Fibroblast of the aortic adventitia (primary cell): Measurements from ENCODE around the gene CBS. TPM values are rescaled to one million over a fixed set of nuclear protein-coding genes. Genes with fewer than 3 reads are reported as not detected.
A peak's percentile ranks its signal among the peaks of the same experiment; 100 is the strongest.
"Not testable (repeated sequence)": the region's sequence is repeated elsewhere in the genome, so short reads cannot be mapped to it uniquely, and the experiment has no call there.

ENCODE experiments used
- DNase-seq: peaks from one replicate; pipeline ENCODE4 v3.0.0-alpha.2; 2010; ENCODE audit warnings: low read depth
- H3K4me3 ChIP-seq: 2 replicates; pipeline ENCODE4 v1.5.1; 2011; ENCODE audit warnings: low read depth, mild to moderate bottlenecking, control low read depth, low read length, moderate library complexity
- total RNA-seq: library from RNA; depleted of rRNA; stranded (reverse); fragments of >200 nt; gene quantifications from 2 replicates; pipeline ENCODE4 v1.2.3, GENCODE V29; 2012; ENCODE audit warnings: low replicate concordance

Gene CBS
- total RNA-seq, 1 donor: 63.3 TPM

- H3K4me3 ChIP-seq, DNase-seq: not testable (repeated sequence)
These were observed 1.1 kb downstream of the CBS start for GRCh38 chr21:43074401-43075169.

DNA sequence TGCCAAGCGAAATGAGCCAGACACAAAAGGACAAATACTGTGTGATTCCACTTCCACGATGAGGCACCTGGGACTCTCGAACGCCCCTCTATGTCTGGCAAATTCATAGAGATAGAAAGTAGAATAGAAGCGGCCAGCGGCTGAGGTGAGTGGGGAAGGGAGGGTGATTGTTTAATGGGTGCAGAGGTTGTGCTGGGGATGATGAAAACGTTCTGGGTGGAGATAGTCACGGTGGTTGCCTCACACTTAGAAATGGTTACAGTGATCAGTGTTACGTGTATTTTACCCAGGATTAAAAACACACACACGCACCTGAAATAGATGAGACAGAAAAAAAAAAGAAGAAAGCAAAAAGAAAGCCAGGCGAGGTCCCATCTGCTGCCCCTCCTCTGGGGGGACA is 2.9 kb downstream of the CBS start:
- not testable (repeated sequence) for DNase-seq, H3K4me3 ChIP-seq

GRCh38 chr21:43069682-43070081 is 6.0 kb downstream of the CBS start:
- DNase-seq, H3K4me3 ChIP-seq: not testable (repeated sequence)

DNA sequence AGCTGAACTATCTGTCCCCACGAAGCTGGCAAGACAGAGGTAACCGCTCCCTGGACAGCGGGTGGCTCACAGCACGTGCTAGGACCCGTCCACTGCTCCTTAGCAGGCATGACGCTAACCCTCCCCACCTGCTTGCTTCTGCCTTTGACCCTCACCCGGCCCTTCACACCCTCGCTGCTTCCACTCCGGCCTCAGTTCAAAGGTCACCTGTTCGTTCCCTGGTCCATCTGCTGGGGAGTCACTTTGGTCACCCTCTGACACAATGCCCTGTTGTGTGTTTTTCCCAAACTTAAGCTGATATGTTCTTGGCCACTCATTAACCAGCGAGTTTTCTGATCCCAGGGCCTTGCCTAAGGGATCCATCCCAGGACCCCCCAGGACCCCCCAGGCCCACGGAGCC is 7.6 kb downstream of the CBS start:
- not testable (repeated sequence) for DNase-seq, H3K4me3 ChIP-seq

- not testable (repeated sequence) for H3K4me3 ChIP-seq, DNase-seq
These were observed 8.9 kb downstream of the CBS start for GRCh38 chr21:43066690-43067089.

- not testable (repeated sequence) for DNase-seq, H3K4me3 ChIP-seq
These were observed 9.6 kb downstream of the CBS start for GRCh38 chr21:43065991-43066390.

DNA sequence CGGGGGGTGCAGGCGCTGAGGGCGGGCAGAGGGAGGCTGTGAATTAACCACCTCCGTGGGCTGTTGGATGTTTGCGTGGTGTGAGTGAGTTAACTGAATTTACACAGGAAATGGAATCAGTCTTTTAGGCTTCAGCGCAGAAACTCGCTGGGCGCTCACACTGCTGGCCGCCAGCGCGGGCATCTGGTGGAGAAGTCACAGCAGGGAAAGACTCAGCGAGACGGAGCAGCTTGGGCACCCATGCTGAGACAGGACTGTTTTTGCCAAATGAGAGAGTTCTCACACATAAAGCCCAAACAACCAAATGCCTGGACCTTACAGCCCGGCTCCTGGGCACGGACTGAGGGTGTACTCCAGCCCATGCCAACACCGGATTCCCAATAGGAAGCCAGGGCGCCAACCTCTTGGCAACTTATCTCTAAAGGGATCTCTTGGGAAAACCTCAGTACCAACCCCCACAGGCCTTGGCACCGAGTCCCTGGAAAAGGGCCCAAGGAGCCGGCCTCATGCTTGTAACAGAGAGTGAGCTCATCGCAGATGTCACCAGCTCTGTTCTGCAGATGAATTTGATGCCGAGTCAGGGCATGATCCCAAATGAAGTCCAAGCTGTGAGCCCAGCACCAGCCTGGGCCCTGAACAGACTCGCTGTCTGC is 11.2 kb downstream of the CBS start:
- not testable (repeated sequence) for DNase-seq, H3K4me3 ChIP-seq

- not testable (repeated sequence) for H3K4me3 ChIP-seq, DNase-seq
These were observed 12.5 kb downstream of the CBS start for GRCh38 chr21:43062955-43063664.

- not testable (repeated sequence) for H3K4me3 ChIP-seq, DNase-seq
These were observed 22.5 kb downstream of the CBS start for GRCh38 chr21:43053112-43053511.

DNA sequence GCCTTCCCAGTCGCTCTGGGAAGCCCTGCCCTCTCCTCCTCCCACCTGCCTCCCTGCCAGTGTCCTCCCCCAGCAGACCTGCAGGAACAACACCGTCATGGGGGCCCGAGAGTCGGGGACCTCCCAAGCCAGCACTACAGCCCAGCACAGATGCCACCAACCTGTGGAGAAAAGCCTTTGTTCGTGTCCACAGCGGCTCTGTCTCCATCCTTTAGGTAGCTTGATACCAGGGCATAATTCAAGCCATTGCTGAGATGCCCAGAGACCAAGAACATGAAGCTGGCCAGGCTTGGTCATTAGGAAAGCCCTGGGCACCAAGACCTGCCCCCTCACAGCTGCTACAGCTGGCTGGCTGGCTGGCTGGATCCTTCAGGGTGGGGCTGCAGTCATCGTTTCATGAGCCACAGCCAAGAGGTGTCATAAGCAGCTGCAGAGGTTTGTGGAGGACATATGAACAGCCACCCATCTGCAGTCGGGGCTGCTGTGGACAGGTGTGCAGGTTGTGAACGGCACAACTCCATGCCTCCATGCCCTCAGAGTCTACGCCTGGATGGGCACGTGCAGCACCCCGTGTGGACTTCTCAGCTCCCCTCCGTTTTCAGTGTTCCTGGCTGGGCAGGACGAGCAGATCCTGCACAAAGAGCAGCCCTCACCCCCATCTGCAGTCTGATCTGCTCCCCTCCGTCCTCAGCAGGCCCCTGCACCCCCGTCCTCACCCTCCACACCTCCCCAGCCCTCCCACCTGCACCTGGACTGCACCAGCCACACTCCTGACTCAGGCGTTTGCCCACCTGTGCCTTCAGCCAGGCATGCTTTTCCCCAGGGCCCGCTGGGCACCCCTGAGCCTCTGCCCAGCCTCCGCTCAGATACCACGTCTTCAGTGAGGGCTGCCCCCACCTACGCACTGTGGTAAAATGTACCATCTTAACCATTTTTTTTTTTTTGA is 29.5 kb downstream of the CBS start:
- DNase-seq: peak; percentile 11
- not testable (repeated sequence) for H3K4me3 ChIP-seq

DNA sequence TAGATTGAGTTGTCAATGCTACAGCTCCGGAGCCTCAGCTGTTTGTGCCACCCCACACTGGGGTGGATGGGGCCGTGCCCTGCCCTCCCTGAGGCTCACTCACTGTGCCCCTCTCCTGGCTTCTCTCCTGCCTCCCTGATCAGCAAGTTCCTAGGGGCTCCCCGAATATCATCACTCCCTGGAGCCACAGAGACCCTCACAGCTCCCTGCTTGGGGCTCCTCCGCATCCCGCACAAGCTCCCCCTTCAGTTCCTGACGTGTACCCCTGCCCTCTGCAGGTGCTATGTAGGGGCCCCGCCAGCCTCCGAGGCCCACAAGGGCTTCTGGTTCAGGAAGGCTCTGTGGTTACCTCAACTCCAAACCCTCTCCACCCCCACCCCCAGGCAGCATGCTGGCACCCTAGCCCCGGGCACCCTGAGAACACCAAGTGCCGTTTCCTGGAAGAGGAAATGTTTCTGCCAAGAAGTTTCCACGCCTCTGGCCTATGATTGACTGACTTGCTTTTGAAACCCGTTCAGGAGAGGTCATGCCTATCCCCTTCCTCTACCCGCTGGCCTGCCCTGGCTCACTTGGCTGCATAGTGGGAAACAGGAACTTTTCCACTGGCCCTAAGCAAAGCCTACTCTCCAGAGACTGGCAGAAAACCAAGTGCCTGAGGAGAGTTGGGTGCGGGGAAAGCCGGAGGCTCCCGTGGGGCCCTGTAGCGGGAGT is 30.3 kb downstream of the CBS start:
- DNase-seq: not testable (repeated sequence)

DNA sequence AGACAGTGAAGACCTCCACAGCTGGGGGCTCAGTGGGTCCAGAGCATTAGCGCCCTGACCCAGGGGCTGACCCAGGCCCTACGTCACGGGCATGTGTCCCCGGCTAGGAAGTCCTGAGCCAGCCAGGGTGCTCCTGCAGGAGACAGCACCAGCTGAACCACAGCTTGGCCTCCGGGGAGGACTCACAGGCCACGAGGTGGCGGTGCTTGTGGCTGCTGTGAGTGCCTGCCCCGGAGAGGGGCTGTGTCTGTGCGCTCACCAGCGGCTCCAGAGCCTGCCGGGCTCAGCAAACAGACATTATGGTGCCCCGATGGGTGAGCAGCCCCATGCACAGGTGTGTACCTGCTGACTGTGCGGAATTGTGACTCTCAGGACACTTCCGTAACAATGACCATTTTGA is 31.1 kb downstream of the CBS start:
- not testable (repeated sequence) for H3K4me3 ChIP-seq, DNase-seq

More for the DNA sequence above, 30.3 kb downstream of the CBS start:
- H3K4me3 ChIP-seq: not testable (repeated sequence)

DNA sequence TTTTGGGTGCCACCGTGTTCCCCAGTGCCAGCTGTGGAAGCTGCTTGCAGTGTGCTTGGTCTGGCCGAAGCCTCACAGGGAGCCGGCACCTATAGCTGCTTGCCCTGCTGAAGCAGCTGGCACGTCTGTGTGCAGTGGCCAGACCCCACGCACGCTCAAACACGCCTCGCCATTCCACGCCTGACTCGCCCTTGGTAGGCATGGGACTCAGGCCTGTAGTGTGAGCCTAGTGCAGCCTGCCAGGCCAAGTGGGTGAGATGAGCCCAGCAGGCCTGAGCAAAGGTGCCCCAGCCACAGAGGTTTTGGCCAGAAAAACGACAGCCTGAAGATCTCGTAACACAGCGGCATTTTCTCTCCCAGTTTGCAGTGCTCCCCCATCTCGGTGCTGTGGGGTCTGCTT is 32.3 kb downstream of the CBS start:
- not testable (repeated sequence) for H3K4me3 ChIP-seq, DNase-seq

GRCh38 chr21:43042169-43042568 is 33.5 kb downstream of the CBS start:
- not testable (repeated sequence) for DNase-seq, H3K4me3 ChIP-seq

DNA sequence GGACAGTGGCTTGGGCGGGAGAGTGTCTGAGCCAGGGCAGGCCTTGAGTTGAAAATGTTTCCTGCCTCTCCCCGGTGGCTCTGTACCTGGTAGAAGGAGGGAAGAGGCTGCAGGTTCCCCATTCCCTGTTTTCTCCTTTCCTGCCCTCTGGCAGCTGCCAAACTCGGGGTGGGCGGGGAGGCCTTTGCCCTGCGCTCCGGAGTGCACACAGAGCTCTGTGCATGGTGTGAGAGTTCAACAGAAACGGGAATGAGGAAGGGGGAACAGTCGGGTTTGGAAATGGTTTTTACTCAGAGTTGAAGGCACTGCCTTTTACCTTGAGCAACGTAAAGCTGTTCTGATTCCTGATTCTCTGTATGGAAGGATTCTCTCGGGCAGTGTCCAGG is 37.0 kb downstream of the CBS start:
- H3K4me3 ChIP-seq, DNase-seq: not testable (repeated sequence)

DNA sequence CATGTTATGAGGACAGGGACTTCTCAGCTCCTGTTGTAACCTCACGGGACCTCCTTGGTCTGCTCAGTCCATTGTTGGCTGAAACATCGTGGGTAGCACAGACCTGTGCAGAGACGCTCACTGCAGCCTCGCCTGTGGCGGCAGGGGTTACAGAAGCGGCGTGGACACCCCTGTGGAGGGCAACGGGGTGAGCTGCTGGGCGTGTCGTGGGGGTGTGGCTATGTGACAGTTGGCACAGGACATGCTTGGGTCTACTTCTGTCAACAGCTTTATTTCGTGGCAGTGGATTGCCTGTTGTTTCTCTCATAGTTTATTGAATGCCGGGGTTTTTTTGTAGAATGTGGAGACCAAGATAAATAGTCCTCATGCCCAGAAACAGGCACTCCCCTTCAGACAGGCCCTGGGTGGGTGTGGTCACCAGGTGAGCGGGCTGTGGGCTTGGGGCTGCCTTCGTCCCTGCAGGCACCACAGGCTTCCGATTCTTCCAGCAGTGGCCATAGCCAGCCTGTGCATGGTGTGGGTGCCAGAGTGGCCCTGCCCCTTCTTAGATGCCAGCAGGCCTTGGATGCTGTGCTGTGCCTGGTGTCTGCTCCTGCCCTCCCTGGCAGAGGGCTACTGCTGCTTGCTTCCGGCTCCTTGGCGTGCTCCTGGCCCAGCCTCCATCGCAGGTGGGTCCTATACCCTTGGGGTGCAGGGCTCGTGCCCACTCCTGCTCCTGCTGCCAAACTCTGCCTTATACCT is 37.5 kb downstream of the CBS start:
- H3K4me3 ChIP-seq, DNase-seq: not testable (repeated sequence)

DNA sequence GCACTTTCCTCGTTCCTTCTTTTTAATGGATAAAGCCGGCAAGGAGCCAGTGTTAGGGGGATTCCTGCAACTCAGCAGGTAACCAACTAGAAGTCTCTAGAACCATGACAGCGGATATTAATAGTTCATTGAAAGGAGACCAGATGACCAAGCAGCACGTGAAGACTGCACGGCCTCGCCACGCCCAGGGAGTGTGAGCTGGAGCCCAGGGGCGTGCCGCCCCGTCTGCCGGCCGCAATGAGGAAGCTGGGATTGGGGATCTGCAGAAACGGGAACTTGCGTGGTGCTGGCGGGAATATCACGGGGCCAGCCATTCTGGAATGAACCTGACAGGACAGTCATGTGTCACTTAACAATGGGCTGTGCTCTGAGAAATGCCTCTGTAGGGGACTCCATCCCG is 38.7 kb downstream of the CBS start:
- DNase-seq, H3K4me3 ChIP-seq: not testable (repeated sequence)
